ENCODE measurements around the gene POGZ. TPM values are rescaled to one million over a fixed set of nuclear protein-coding genes. Genes with fewer than 3 reads are reported as not detected.
"Not testable (repeated sequence)": the region's sequence is repeated elsewhere in the genome, so short reads cannot be mapped to it uniquely, and the experiment has no call there.

The POGZ gene
- total and polyA plus RNA-seq, 2 of the 13 experiments (the other 11 are each of a cell fraction or from before 2014, with no cell fraction given), result 15.3 to 45.6 TPM

DNA sequence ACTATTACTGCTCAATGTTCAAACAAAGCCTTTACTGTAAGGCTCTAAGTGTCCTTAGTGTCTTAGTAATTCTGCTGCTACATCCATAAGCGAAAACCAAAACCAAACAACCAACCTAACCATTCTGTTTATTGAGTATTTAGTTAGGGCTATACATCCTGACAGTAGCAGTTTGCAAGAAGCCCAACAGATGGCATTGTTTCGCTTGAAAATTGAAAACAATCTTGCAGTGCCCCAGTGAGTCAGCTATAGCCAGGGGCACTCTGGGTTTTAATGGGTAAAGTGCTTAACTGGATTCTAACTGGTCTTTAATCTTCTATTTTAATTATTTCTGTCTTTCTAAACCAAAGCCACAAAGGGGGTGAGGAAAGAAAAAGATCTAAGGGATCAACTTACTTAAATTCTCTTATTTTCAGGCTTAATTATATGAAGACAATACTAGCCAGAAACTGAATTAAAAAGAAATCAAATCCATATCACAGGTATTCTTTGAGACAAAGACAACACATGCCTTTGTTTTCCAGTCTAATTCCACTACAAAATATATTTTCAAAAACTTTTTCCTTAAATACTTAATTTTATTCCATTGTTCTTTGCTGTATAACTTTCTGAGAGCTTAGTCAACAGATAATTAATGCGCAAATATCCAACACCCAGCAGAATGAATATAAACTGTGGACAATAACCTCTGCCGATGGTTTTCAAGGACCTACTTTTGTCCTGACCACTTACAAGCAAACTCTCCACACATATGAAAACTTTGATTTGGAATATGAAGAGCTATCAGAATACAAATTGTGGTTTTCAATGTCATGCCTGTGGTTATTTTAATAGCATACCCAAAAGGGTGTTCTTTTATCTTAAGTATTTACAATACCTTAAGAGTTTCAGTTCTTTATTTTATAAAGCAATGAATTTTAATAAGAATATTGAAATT is 15.2 kb downstream of the POGZ start (continued):
- TF ChIP-seq HOMEZ (CRISPR knock-in tag; IDR thresholded peaks at IDR 0.05; ENCODE audit: low read depth), result 0 out of 2 replicates have a peak, but pooled peaks have one; percentile 36

DNA sequence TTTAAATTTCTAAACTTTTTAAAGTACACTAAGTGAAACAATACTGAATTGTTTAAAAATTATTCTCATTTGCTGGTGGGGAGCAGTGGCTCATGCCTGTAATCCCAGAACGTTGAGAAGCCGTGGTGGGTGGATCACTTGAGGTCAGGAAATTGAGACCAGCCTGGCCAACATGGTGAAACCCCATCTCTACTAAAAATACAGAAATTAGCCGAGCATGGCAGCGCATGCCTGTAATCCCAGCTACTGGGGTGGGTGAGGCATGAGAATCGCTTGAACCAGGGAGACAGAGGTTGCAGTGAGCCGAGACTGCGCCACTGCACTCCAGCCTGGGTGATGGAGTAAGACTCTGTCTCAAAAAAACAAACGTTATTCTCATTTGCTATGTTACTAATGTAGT is 21.9 kb downstream of the POGZ start:
- BruUV-seq (replicated peaks); DNase-seq (ENCODE audit: low spot score); H3K9me3 ChIP-seq (ENCODE audit: low read length); POLR2A ChIA-PET; H3K9ac ChIP-seq (ENCODE audit: insufficient read depth, low read depth, low read length); H3K4me2 ChIP-seq (ENCODE audit: low read depth, low read length); in situ Hi-C loops (cut with HindIII; ENCODE audit: extremely low pct_ligation_motif_present, low pct_unique_long_range_greater_than_20kb); H3K27me3 ChIP-seq (ENCODE audit: control insufficient read depth in 1 of 2, insufficient read depth in 2 of 2, low read length in 2 of 2); CTCF ChIA-PET (ENCODE audit: low intra/inter-chr PET ratio, low total read pairs); H3K4me3 ChIP-seq (replicated peaks in 1 of 3; ENCODE audit: insufficient read depth in 1 of 3, low read depth in 2 of 3, low read length in 3 of 3); H2AFZ ChIP-seq (ENCODE audit: low read length); H3K4me1 ChIP-seq (ENCODE audit: insufficient read depth, low read length); intact Hi-C loops (cut with micrococcal nuclease; ENCODE audit: unreplicated experiment); H3K27ac ChIP-seq (ENCODE audit: extremely low read length, insufficient read depth, low read length); ATAC-seq; FAIRE-seq: not testable (repeated sequence)
- WGBS (ENCODE audit: low lambda C conversion rate), result 92% methylated on average over 8 of the region's 8 CpGs
- H3K79me2 ChIP-seq (ENCODE audit: insufficient read depth, low read length), result peaks cover 50% of the 10 kb centered on the region
- peaks cover 4 to 30% of the 10 kb centered on the region in 2 experiments; a peak in 4 of 5 replicates for H3K36me3 ChIP-seq (replicated peaks in 1 of 2; ENCODE audit: control insufficient read depth in 1 of 2, insufficient read depth in 2 of 2, low read length in 2 of 2)
- H4K20me1 ChIP-seq (ENCODE audit: insufficient read depth, low read length), result peaks cover 20% of the 10 kb centered on the region

DNA sequence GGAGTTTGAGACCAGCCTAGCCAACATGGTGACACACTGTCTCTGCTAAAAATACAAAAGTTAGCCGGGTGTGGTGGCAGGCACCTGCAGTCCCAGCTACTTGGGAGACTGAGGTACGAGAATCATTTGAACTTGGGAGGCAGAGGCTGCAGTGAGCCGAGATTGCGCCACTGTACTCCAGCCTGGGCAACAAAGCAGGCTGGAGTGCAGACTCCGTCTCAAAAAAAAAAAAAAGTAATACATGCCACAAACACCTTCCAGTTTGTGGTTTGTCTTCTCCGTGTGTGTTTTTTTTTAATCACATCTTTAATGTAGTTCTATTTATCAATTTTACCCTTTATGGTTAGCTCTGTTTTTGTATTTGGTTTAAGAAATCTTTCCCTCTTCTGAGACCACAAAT is 22.3 kb downstream of the POGZ start:
- 94% methylated on average over 6 of the region's 6 CpGs for WGBS (ENCODE audit: low lambda C conversion rate)

More for the DNA sequence above, 22.3 kb downstream of the POGZ start:
- no peak overlapping the region for H2AFZ ChIP-seq (ENCODE audit: low read length)
- FAIRE-seq, result no peak
- no peak overlapping the region for H3K4me2 ChIP-seq (ENCODE audit: low read depth, low read length)
- intact Hi-C loops (cut with micrococcal nuclease; ENCODE audit: unreplicated experiment), result no loop called here
- ChIA-PET CTCF (ENCODE audit: low intra/inter-chr PET ratio, low total read pairs) (no interaction called here), POLR2A (no interaction called here)
- no TSS peak for BruUV-seq (replicated peaks)
- H3K9me3 ChIP-seq (ENCODE audit: low read length), result no peaks in the 10 kb centered on the region
- no peak for DNase-seq (ENCODE audit: low spot score)
- H3K27me3 ChIP-seq (ENCODE audit: control insufficient read depth in 1 of 2, insufficient read depth in 2 of 2, low read length in 2 of 2), result no peaks in the 10 kb centered on the region
- peaks cover 16% of the 10 kb centered on the region for H4K20me1 ChIP-seq (ENCODE audit: insufficient read depth, low read length)
- H3K79me2 ChIP-seq (ENCODE audit: insufficient read depth, low read length), result peaks cover 50% of the 10 kb centered on the region
- no peak for ATAC-seq
- H3K4me1 ChIP-seq (ENCODE audit: insufficient read depth, low read length), result no peaks in the 10 kb centered on the region
- H3K36me3 ChIP-seq (replicated peaks in 1 of 2; ENCODE audit: control insufficient read depth in 1 of 2, insufficient read depth in 2 of 2, low read length in 2 of 2), result peaks cover 4 to 29% of the 10 kb centered on the region in 2 experiments; a peak in 4 of 5 replicates
- in situ Hi-C loops (cut with HindIII; ENCODE audit: extremely low pct_ligation_motif_present, low pct_unique_long_range_greater_than_20kb), result no loop called here
- H3K9ac ChIP-seq (ENCODE audit: insufficient read depth, low read depth, low read length), result no peak overlapping the region
- no peak overlapping the region for H3K4me3 ChIP-seq (replicated peaks in 1 of 3; ENCODE audit: insufficient read depth in 1 of 3, low read depth in 2 of 3, low read length in 3 of 3)
- TF ChIP-seq ETV5 (CRISPR knock-in tag; IDR thresholded peaks at IDR 0.05; ENCODE audit: borderline replicate concordance), result no peak
- no peak for TF ChIP-seq ZNF547 (CRISPR knock-in tag; IDR thresholded peaks at IDR 0.05)
- TF ChIP-seq, protein P1, sequence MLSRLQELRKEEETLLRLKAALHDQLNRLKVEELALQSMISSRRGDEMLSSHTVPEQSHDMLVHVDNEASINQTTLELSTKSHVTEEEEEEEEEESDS (CRISPR knock-in tag; IDR thresholded peaks at IDR 0.05; ENCODE audit: borderline replicate concordance), result no peak
- no peak for TF ChIP-seq ZNF83 (CRISPR knock-in tag; IDR thresholded peaks at IDR 0.05; ENCODE audit: borderline replicate concordance)
- no peak for TF ChIP-seq HIVEP1 (CRISPR knock-in tag; IDR thresholded peaks at IDR 0.05)
- TF ChIP-seq ZNF816 (CRISPR knock-in tag; IDR thresholded peaks at IDR 0.05; ENCODE audit: borderline replicate concordance), result no peak
- TF ChIP-seq SRSF4 (IDR thresholded peaks at IDR 0.05; ENCODE audit: low read depth, low read length, poor library complexity, severe bottlenecking), result no peak
- no peak for TF ChIP-seq ZNF639 (CRISPR knock-in tag; conservative IDR thresholded peaks at IDR 0.05)
- no peak for TF ChIP-seq SRSF9 (IDR thresholded peaks at IDR 0.05; ENCODE audit: borderline replicate concordance, insufficient read depth, low read depth, low read length, poor library complexity, severe bottlenecking)
- TF ChIP-seq ZNF335 (CRISPR knock-in tag; IDR thresholded peaks at IDR 0.05), result no peak
- H3K27ac ChIP-seq (ENCODE audit: extremely low read length, insufficient read depth, low read length), result no peak overlapping the region

Measured in HepG2 (cell line).